ENCODE data around the gene ARRDC3.

GRCh38 chr5:91329283-91329682, 53.8 kb downstream of the ARRDC3 start:
- TF ChIP-seq EZH2 (IDR thresholded peaks at IDR 0.05; ENCODE audit: insufficient read depth, poor library complexity, severe bottlenecking), result no peak
- TF ChIP-seq EZH2phosphoT487 (IDR thresholded peaks at IDR 0.05; ENCODE audit: insufficient read depth, low read depth), result no peak
